Lung microvascular endothelial cell (primary cell): ENCODE data around the gene MAP4K5. TPM values are rescaled to one million over a fixed set of nuclear protein-coding genes. Genes with fewer than 3 reads are reported as not detected.
A peak's percentile ranks its signal among the peaks of the same experiment; 100 is the strongest.
"Not testable (repeated sequence)": the region's sequence is repeated elsewhere in the genome, so short reads cannot be mapped to it uniquely, and the experiment has no call there.

Source experiments
- DNase-seq, 2 donors: peaks; one replicate each; pipeline versions ENCODE4 v3.0.0 to v3.0.0-alpha.2; 2010; ENCODE audit warnings: low read depth in 2 of 2
- total RNA-seq: library from RNA; depleted of rRNA; stranded (reverse); fragments of >200 nt; gene quantifications from 2 replicates; pipeline ENCODE4 v1.2.1, GENCODE V29; 2014

The MAP4K5 gene
- total RNA-seq, 1 donor from 2014 or later, result 53.6 TPM

DNA sequence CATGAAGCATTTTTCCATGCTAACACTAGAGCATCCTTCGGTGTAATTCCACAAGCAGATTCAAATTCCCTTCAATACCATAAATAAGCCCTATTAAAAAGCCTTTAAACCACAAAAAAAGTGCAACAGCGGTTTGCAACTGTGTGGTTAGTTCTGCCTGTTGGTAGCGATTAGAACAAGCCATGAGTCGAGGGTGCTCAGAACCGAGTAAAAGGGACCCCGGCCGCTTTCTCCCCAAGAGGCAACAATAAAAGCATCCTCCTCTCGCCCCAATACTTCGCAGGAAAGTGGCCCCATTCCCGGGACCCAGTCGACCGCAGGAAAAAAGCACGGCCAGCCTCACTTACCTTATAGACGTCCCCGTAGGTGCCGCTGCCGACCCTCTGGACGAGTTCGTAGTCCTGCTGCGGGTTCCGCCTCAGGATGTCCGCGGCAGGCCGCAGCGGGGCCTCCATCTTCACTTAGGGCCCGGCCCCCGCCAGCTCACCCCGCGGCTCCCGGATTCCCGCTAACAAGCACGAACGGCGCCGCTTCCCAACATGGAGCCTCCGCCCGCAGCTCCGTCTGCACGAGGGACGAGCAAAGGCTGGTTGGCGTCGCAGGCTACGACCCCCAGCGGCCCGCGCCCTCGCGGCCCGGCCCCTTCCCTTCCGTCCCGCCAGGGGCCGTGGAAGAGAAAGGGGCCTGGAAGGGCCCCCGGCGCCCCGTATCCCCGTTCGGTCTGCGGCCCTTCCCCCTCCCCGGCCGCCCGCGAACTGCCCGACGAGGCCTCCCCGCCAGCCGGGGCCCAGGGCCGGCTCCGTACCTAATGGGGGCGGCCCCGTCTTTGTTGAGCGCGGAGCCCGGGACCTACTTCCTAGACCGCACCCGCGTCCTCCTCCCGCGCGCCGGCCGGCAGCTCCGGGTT, 521 bp downstream of the MAP4K5 start:
- DNase-seq, result peak; percentile 52 to 57

DNA sequence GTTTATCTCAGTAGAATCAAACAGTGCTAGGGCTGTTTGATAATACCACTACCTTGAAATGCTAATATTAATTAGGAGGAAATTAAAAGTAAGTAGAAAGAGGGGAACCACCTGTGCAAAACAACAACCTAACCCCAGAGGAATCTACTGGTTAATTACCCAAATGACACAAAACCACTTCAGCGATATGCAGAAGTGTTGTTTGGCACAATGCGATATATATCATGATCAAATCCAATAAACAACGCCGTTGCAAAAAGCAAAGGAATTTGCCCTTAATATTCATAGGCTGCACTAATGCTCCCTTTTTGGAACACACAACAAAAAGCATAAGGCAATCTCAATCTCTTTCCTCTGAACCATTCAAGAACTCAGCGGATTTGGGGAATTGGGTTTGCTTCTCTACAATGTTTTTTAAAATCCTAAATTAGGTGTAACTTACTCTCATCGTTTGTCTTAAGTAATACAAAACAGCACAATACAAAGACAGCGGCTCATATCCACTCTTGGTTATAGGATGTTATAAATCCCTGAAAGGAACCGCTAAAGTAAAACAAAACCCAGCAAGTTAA, 1.5 kb downstream of the MAP4K5 start:
- DNase-seq, result peak in 1 of 2 donors; percentile 18

GRCh38 chr14:50530358-50530757, 2.0 kb downstream of the MAP4K5 start:
- DNase-seq, result peak in 1 of 2 donors; percentile 19

- DNase-seq, result peak in 1 of 2 donors; percentile 29
These were observed 2.8 kb downstream of the MAP4K5 start for GRCh38 chr14:50529288-50530179.

DNA sequence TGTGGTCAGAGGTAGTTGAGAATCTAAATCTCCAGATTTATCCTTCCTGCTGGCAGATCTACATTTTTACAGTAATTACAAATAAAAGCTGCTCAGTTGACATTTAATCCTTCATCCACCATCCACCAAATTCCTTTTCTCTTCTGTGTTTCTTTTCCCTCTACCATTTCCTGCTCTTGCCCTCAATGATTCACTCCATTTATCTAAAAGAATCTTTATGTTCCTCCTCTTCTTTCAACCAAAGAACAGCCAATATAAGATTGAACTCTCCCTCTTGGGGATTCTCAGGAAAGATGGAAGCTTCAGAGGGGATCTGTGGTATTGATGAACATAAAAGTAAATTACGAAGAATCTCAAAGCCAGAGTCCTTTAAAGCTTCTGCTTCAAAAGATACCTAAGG, 4.4 kb downstream of the MAP4K5 start:
- no peak for DNase-seq

GRCh38 chr14:50524731-50525515, 7.4 kb downstream of the MAP4K5 start:
- DNase-seq, result no peak

DNA sequence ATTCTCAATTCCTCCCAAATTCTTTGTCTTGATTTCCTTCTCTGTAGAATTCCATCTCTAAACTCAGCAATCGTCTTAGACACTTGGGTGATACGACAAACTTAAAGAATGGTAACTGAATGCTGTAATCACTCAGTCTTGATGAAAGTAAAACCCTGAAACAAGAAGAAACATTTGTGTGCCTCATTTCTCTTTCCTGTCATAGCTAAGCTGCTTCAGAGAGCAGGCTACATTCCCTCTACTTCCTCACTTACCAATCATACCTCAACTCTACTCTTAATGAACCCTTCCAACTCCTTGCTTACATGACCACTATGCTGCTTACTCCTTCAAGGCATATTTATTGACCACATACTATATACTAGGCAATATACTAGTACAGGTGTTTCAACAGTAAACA, 8.3 kb downstream of the MAP4K5 start:
- peak in 1 of 2 donors; percentile 14 for DNase-seq

DNA sequence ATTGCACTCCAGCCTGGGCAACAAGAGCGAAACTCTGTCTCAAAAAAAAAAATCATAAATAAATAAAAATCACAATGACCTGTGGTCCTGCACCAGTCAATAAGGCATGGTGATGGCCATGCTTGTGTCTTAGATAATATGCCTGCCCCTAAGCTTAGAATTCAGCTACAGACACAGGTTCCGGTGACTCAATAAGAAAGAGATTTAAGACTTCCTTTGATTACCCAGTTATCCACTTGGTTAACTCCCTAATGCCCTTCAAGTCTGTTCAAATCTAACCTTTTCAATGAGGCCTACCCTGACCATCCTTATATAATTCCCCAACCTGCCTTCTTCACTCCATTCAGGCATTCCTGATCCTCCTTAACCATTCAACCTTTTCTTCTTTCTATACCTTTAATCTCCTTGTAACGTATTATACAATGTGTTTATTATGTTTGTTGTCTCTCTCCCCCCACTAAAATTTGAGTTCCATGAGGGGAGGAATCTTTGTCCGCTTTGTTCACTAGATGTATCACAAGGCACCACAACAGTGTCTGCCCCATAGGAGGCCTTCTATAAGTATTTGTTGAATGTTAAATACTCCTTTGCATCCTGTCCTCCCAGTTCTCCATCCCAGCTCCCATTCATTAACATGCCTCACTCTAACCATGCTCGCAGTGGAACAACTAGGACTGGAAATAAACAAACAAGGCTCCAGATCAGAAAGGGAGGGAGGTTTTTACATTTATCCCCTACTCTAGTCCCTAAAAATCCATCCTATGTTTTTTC, 8.9 kb downstream of the MAP4K5 start:
- DNase-seq, result peak in 1 of 2 donors; percentile 68

DNA sequence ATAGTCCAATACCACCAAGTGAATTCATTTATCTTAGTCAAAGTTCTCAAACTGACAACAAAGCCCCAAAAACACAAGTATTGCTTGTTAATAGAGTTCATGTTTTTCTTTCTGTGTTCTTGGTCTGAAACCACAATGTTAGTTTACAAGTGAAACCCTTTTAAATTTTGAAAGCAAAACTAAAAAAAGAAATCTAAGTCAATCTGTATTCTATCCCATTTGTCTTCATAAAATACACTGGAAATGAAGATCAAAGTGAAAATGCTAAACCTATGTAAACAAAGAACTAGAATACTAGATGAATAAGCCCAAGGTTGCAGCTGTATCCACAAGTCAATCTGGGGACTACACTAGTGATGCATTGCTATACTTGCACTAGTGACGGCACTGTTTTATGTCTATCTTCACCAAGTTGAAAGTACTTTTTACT, 10.4 kb downstream of the MAP4K5 start:
- peak; percentile 16 to 74 for DNase-seq

- DNase-seq, result peak; percentile 76 to 94
These were observed 11.2 kb downstream of the MAP4K5 start for GRCh38 chr14:50520947-50521815.

GRCh38 chr14:50516091-50516490, 16.3 kb downstream of the MAP4K5 start:
- DNase-seq, result no peak

DNA sequence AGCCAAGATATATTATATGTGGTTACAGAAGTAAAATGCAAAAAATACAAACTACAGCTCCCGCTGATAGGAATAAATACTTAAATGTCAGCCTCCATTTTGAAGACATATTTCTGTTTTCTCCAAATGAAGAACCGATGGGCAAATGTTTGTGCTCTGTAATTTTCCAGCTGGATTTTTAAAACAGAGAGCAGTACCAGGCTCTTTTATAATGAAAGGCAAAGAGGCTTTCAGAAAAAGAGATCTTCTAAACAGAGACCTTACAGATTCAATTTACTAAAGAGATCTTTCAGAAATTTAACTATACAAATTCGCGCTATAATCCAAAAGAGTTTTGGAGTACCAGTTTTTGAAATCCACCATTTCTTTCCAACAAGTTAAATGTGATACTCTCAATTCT, 19.9 kb downstream of the MAP4K5 start:
- DNase-seq, result no peak

DNA sequence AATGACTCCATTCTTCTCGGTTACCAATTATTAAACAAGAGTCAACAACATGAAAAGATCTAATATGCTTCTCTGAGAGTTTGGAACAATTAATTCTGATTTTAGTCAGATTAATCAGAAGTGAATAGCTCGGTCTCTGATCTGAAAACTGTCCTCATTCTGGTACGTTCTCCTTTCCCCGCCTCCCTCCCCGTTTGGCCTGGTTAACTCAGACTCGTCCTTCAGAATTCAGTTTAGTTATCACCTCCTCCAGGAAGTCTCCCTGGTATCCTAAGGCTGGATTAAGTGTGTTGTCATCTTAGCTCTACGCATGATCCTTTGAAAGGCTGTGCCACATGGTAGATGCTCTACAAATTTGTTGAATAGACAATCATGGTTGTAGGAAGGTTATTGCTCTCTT, 22.2 kb downstream of the MAP4K5 start:
- DNase-seq, result no peak

GRCh38 chr14:50507078-50507477, 25.3 kb downstream of the MAP4K5 start:
- DNase-seq, result not testable (repeated sequence)

DNA sequence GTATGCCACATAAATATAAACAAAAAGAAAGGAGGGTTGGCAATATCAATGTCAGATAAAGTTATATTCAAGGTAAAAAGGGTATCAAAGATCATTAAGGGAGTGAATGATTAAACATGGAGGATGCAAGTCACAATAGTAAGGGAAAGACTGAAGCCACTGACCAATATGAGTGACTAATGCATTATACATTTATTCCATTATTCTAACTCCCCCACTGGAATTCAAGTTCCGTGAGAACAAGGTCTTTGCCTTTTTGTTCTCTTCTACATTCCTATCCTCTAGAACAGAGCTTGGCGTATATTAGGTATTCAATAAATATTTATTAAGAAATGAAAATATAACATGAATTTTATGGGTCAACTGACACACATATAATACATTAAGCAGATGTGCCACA, 30.7 kb downstream of the MAP4K5 start:
- DNase-seq, result peak; percentile 47 to 69

DNA sequence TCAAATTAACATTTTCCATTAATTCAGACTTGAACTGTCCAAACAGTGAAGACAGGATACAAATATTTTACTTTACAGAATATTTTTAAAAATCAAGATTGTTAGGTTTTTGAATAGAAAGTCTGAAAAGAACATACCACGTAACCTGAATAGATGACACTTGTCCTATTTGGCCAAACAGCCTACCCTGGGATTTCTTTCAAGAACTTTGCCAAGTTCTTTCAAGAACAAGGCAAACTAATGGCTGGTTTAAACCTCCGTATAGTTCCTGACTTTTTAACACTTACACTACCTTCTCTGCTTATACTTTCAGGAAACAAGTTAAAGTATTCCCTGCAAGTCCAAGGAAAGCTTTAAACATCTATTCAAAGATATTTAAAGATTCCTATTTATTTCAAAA, 35.0 kb downstream of the MAP4K5 start:
- DNase-seq, result no peak

- DNase-seq, result no peak
These were observed 42.5 kb downstream of the MAP4K5 start for GRCh38 chr14:50489851-50490250.

DNA sequence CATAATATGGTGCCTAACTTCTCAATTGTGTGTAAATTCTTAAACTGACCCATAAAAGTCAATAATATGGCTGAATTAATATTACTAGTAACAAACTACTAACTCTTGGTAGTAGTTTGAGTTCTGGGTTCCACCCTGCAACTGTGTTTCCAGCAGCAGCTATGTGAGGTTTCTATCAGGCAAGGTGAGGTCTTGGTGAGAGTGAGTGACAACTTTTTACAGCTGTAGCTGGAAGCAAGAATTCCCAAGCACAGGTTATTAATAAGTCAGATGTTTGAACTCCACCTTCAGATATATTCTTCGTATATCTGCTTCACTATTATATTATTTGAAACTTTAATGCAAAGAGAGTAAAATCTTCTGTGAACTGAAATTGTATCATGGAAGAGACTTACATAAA, 43.8 kb downstream of the MAP4K5 start:
- no peak for DNase-seq

GRCh38 chr14:50479041-50479440, 53.3 kb downstream of the MAP4K5 start:
- DNase-seq, result no peak
